GM19395 (cell line): ENCODE data around the gene TGFBR2.
"Not testable (repeated sequence)": the region's sequence is repeated elsewhere in the genome, so short reads cannot be mapped to it uniquely, and the experiment has no call there.

ENCODE experiments used
- ATAC-seq: cut with Tn5 transposase; IDR thresholded peaks from one replicate; pipeline ENCODE4 v1.9.1; 2021; ENCODE audit warnings: mild to moderate bottlenecking, moderate library complexity; ENCODE audit not compliant: unreplicated experiment

Gene TGFBR2

GRCh38 chr3:30617653-30618052, 11.3 kb downstream of the TGFBR2 start:
- ATAC-seq = no peak

GRCh38 chr3:30618526-30618925, 12.1 kb downstream of the TGFBR2 start:
- ATAC-seq = no peak

- no peak for ATAC-seq
Observed at GRCh38 chr3:30619318-30619717, 12.9 kb downstream of the TGFBR2 start.

GRCh38 chr3:30620402-30621360, 14.3 kb downstream of the TGFBR2 start:
- no peak for ATAC-seq

GRCh38 chr3:30621576-30621975, 15.2 kb downstream of the TGFBR2 start:
- ATAC-seq = no peak

- ATAC-seq = no peak
Observed at GRCh38 chr3:30622047-30622545, 15.7 kb downstream of the TGFBR2 start.

- no peak for ATAC-seq
Observed at GRCh38 chr3:30622790-30623189, 16.4 kb downstream of the TGFBR2 start.

GRCh38 chr3:30623351-30623750, 16.9 kb downstream of the TGFBR2 start:
- ATAC-seq = no peak

GRCh38 chr3:30624480-30624879, 18.1 kb downstream of the TGFBR2 start:
- not testable (repeated sequence) for ATAC-seq

- ATAC-seq = no peak
Observed at GRCh38 chr3:30625541-30626438, 19.4 kb downstream of the TGFBR2 start.

GRCh38 chr3:30626443-30627180, 20.2 kb downstream of the TGFBR2 start:
- ATAC-seq = no peak

- no peak for ATAC-seq
Observed at GRCh38 chr3:30628205-30628900, 22.0 kb downstream of the TGFBR2 start.

GRCh38 chr3:30628901-30629590, 22.6 kb downstream of the TGFBR2 start:
- ATAC-seq = no peak

- no peak for ATAC-seq
Observed at GRCh38 chr3:30629746-30630145, 23.3 kb downstream of the TGFBR2 start.

- no peak for ATAC-seq
Observed at GRCh38 chr3:30630238-30631030, 24.0 kb downstream of the TGFBR2 start.

GRCh38 chr3:30631243-30631904, 25.0 kb downstream of the TGFBR2 start:
- ATAC-seq = no peak

- ATAC-seq = no peak
Observed at GRCh38 chr3:30632065-30632464, 25.7 kb downstream of the TGFBR2 start.

- no peak for ATAC-seq
Observed at GRCh38 chr3:30632521-30632920, 26.1 kb downstream of the TGFBR2 start.
